Measurements from ENCODE around the gene ACTN4.

Gene ACTN4

GRCh38 chr19:38685666-38686529 lies 38.4 kb downstream of the ACTN4 start:
- H3K27ac Mint-ChIP-seq, result peak overlapping the region; percentile 97 to 99 (median 99)
- H3K4me1 Mint-ChIP-seq, result peaks cover 68% of the 10 kb centered on the region
- H3K27me3 Mint-ChIP-seq (ENCODE audit: low read depth), result peaks cover 3% of the 10 kb centered on the region
- H3K36me3 Mint-ChIP-seq (ENCODE audit: low read depth), result peaks cover 40% of the 10 kb centered on the region
- TF ChIP-seq, protein P1, sequence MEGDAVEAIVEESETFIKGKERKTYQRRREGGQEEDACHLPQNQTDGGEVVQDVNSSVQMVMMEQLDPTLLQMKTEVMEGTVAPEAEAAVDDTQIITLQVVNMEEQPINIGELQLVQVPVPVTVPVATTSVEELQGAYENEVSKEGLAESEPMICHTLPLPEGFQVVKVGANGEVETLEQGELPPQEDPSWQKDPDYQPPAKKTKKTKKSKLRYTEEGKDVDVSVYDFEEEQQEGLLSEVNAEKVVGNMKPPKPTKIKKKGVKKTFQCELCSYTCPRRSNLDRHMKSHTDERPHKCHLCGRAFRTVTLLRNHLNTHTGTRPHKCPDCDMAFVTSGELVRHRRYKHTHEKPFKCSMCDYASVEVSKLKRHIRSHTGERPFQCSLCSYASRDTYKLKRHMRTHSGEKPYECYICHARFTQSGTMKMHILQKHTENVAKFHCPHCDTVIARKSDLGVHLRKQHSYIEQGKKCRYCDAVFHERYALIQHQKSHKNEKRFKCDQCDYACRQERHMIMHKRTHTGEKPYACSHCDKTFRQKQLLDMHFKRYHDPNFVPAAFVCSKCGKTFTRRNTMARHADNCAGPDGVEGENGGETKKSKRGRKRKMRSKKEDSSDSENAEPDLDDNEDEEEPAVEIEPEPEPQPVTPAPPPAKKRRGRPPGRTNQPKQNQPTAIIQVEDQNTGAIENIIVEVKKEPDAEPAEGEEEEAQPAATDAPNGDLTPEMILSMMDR (IDR thresholded peaks at IDR 0.05; ENCODE audit: unreplicated experiment in 3 of 3), result peak; percentile 55 to 59 (median 58)
- no peaks in the 10 kb centered on the region for H3K9me3 Mint-ChIP-seq
- H3K4me3 Mint-ChIP-seq, result peak overlapping the region; percentile 29 to 39 (median 34)

DNA sequence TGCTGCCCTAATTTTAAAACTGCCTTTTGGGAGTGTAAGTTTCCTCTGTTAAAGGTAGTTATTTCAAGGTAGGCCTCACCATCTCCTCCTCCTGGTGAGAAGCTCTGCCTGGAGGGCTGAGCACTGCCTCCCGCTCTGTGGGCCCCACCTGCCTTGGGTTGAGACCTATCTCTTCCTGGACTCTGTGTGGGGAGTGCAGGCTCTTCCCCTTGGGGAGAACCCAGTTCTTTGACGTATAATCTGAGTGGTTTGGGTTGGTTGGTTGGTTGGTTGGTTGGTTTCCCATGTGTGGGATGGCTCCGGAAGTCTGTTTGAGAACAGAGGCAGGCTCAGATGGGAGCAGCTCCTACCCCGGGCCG lies 39.1 kb downstream of the ACTN4 start:
- H3K4me3 Mint-ChIP-seq, result peak overlapping the region in 1 of 3 experiments; percentile 46
- peaks cover 36% of the 10 kb centered on the region for H3K36me3 Mint-ChIP-seq (ENCODE audit: low read depth)
- peaks cover 64% of the 10 kb centered on the region for H3K4me1 Mint-ChIP-seq
- no peaks in the 10 kb centered on the region for H3K9me3 Mint-ChIP-seq
- peak overlapping the region; percentile 97 to 99 (median 99) for H3K27ac Mint-ChIP-seq
- TF ChIP-seq, protein P1 (IDR thresholded peaks at IDR 0.05; ENCODE audit: unreplicated experiment in 3 of 3), result no peak
- H3K27me3 Mint-ChIP-seq (ENCODE audit: low read depth), result peaks cover 3% of the 10 kb centered on the region

DNA sequence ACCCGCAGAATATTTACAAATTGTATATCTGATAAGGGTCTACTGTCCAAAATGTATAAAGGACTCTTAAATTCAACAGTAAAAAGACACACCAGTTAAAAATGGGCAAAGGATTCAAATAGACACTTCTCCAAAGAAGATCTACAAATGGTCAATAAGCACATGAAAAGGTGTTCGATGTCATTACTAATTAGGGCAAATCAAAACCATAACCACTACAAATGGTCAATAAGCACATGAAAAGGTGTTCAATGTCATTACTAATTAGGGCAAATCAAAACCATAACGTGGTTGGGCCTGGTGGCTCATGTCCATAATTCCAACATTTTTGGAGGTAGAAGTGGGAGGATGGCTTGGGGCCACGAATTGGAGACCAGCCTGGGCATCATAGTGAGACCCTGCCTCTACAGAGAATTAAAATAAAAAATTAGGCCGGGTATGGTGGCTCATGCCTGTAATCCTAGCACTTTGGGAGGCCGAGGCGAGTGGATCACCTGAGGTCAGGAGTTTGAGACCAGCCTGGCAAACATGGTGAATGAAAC lies 40.5 kb downstream of the ACTN4 start:
- H3K4me3 Mint-ChIP-seq, result no peak overlapping the region
- peaks cover 32% of the 10 kb centered on the region for H3K36me3 Mint-ChIP-seq (ENCODE audit: low read depth)
- no peaks in the 10 kb centered on the region for H3K9me3 Mint-ChIP-seq
- TF ChIP-seq, protein P1 (IDR thresholded peaks at IDR 0.05; ENCODE audit: unreplicated experiment in 3 of 3), result no peak
- H3K27me3 Mint-ChIP-seq (ENCODE audit: low read depth), result peaks cover 3% of the 10 kb centered on the region
- H3K27ac Mint-ChIP-seq, result peak overlapping the region; percentile 97 to 99 (median 99)
- H3K4me1 Mint-ChIP-seq, result peaks cover 69% of the 10 kb centered on the region

- no peak overlapping the region for H3K4me3 Mint-ChIP-seq
- peak overlapping the region; percentile 80 to 99 (median 85) for H3K27ac Mint-ChIP-seq
- TF ChIP-seq, protein P1 (IDR thresholded peaks at IDR 0.05; ENCODE audit: unreplicated experiment in 3 of 3), result no peak
- peaks cover 30% of the 10 kb centered on the region for H3K36me3 Mint-ChIP-seq (ENCODE audit: low read depth)
- no peaks in the 10 kb centered on the region for H3K9me3 Mint-ChIP-seq
- H3K4me1 Mint-ChIP-seq, result peaks cover 70% of the 10 kb centered on the region
- peaks cover 3% of the 10 kb centered on the region for H3K27me3 Mint-ChIP-seq (ENCODE audit: low read depth)
Observed at GRCh38 chr19:38690146-38690545, 42.7 kb downstream of the ACTN4 start.

DNA sequence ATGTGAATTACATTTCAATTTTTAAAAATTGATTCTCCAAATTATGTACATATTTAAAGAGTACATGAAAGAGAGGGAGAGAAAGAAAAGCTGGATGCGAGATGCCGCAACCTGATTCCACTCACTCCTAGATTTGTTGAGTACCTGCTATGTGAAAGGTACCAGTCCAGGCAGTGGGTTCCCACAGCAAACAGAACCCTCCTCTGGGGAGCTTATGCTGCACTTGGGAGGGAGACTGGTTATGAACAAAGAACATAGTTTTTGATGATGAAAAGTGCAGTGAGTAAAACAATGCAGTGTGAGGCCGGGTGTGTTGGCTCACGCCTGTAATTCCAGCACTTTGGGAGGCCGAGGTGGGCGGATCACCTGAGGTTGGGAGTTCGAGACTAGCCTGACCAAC lies 43.4 kb downstream of the ACTN4 start:
- TF ChIP-seq, protein P1 (IDR thresholded peaks at IDR 0.05; ENCODE audit: unreplicated experiment in 3 of 3), result no peak
- peaks cover 3% of the 10 kb centered on the region for H3K27me3 Mint-ChIP-seq (ENCODE audit: low read depth)
- no peak overlapping the region for H3K4me3 Mint-ChIP-seq
- peak overlapping the region; percentile 80 to 99 (median 85) for H3K27ac Mint-ChIP-seq
- no peaks in the 10 kb centered on the region for H3K9me3 Mint-ChIP-seq
- H3K4me1 Mint-ChIP-seq, result peaks cover 70% of the 10 kb centered on the region
- H3K36me3 Mint-ChIP-seq (ENCODE audit: low read depth), result peaks cover 30% of the 10 kb centered on the region
